Mucosa of descending colon (tissue), 3 donors: ENCODE results near the gene SYNPO. TPM values are rescaled to one million over a fixed set of nuclear protein-coding genes. Genes with fewer than 3 reads are reported as not detected.

Experiments
- ATAC-seq: fragments of 200-7000 bp; cut with Tn5 transposase; one replicate; pipeline ENCODE4 v1.9.1; 2020; ENCODE audit warnings: mild to moderate bottlenecking, moderate library complexity
- DNase-seq, 3 donors: peaks; one replicate each; pipeline ENCODE4 v3.0.0-alpha.2; 2020
- H3K36me3 ChIP-seq: fragments of 200-600 bp; one replicate; pipeline ENCODE4 v1.8.0; 2021; ENCODE audit warnings: low read depth, mild to moderate bottlenecking
- H3K4me1 ChIP-seq: fragments of 200-600 bp; one replicate; pipeline ENCODE4 v1.8.0; 2021; ENCODE audit warnings: low read depth, mild to moderate bottlenecking
- H3K4me3 ChIP-seq: fragments of 200-600 bp; one replicate; pipeline ENCODE4 v1.8.0; 2021; ENCODE audit warnings: mild to moderate bottlenecking
- H3K9me3 ChIP-seq: fragments of 200-600 bp; one replicate; pipeline ENCODE4 v1.8.0; 2021; ENCODE audit warnings: mild to moderate bottlenecking
- CTCF ChIP-seq: fragments of 200-600 bp; IDR thresholded peaks from one replicate; pipeline ENCODE4 v1.8.0; 2022; ENCODE audit warnings: antibody characterized with exemption, mild to moderate bottlenecking
- intact Hi-C, 2 donors: fragments of 100-400 bp; cut with DNase I in 1 of 2; cut with micrococcal nuclease in 1 of 2; formaldehyde crosslinking; loops; one replicate each; pipeline versions ENCODE4 v1.11.0 to v1.11.1; 2022; cut with DNase I, micrococcal nuclease
- total RNA-seq, 3 donors: library from RNA; stranded (reverse); fragmentation: NEBNext Ultra II Directional in 2 of 3; extraction: Animal tissue kit (Norgen Biotek cat#: 25700) in 2 of 3; gene quantifications; one replicate each; pipeline versions ENCODE4 v1.2.1 to v1.2.4, GENCODE V29; 2021 to 2023
- donor health status: DM: no; HTN: no; CAD: no; lungs with moderate emphysema.
- donor health status: DM: no; HTN: no; CAD: no.
- donor health status: DM: no; HTN: yes; CAD: no.

Gene SYNPO
- total RNA-seq, 3 donors from 2014 or later: 62.9 to 73.6 (median 63.9) TPM

- no peak for ATAC-seq
- TF ChIP-seq CTCF: no peak
- H3K4me3 ChIP-seq: no peak overlapping the region
- H3K4me1 ChIP-seq: no peaks in the 10 kb centered on the region
- intact Hi-C loops: no loop called here
- no peaks in the 10 kb centered on the region for H3K9me3 ChIP-seq
- H3K36me3 ChIP-seq: no peaks in the 10 kb centered on the region
- no peak for DNase-seq
Observed at GRCh38 chr5:150650021-150651006, 9.9 kb downstream of the SYNPO start.

GRCh38 chr5:150651382-150651781 lies 10.9 kb downstream of the SYNPO start:
- TF ChIP-seq CTCF: no peak
- no peak for DNase-seq
- ATAC-seq: no peak
- Histone ChIP-seq H3K9me3 (no peaks in the 10 kb centered on the region), H3K4me3 (no peak overlapping the region), H3K4me1 (no peaks in the 10 kb centered on the region), H3K36me3 (no peaks in the 10 kb centered on the region)
- intact Hi-C loops: no loop called here

GRCh38 chr5:150651924-150652671 lies 11.6 kb downstream of the SYNPO start:
- Histone ChIP-seq H3K9me3 (no peaks in the 10 kb centered on the region), H3K36me3 (no peaks in the 10 kb centered on the region), H3K4me1 (no peaks in the 10 kb centered on the region), H3K4me3 (no peak overlapping the region)
- DNase-seq (no peak), ATAC-seq (no peak)
- intact Hi-C loops: no loop called here
- no peak for TF ChIP-seq CTCF

- intact Hi-C loops: no loop called here
- ATAC-seq: no peak
Observed at GRCh38 chr5:150653145-150653761, 12.8 kb downstream of the SYNPO start.

More at GRCh38 chr5:150653145-150653761, 12.8 kb downstream of the SYNPO start:
- H3K4me3 ChIP-seq: no peak overlapping the region
- no peaks in the 10 kb centered on the region for H3K9me3 ChIP-seq
- no peaks in the 10 kb centered on the region for H3K4me1 ChIP-seq
- no peak for TF ChIP-seq CTCF
- H3K36me3 ChIP-seq: no peaks in the 10 kb centered on the region
- no peak for DNase-seq
